HL-60 (cell line): ENCODE data around the gene DUSP1.

Experiments
- POLR2AphosphoS5 ChIP-seq: IDR thresholded peaks from 2 replicates; pipeline ENCODE4 v1.6.1; 2012; ENCODE audit warnings: low read depth
- TF ChIP-seq, protein P1 (sequence below): IDR thresholded peaks from one replicate; pipeline ENCODE4 v1.5.1; 2011; ENCODE audit warnings: low read length, control low read depth, inconsistent platforms; ENCODE audit not compliant: insufficient read depth

DNA sequence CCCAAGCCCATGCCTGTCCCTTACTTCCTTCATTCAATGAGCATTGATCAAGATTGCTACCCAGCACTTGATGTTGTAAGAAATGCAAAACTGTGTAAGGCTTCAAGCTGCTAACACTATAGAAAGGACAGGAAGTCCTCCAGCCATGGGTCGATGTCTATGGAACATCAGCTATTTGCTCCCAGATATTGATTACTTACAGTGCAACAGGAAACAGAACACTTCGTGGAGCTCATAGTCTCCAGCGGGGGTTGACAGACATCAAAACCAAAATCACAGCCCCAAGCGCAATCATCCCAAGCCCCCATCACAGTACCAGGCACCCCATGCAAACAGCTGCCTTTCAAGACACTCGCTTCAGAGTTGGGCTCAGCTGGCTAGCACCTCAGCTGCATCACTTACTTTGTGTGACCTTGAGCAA is 26.8 kb upstream of the DUSP1 start:
- TF ChIP-seq, protein P1, sequence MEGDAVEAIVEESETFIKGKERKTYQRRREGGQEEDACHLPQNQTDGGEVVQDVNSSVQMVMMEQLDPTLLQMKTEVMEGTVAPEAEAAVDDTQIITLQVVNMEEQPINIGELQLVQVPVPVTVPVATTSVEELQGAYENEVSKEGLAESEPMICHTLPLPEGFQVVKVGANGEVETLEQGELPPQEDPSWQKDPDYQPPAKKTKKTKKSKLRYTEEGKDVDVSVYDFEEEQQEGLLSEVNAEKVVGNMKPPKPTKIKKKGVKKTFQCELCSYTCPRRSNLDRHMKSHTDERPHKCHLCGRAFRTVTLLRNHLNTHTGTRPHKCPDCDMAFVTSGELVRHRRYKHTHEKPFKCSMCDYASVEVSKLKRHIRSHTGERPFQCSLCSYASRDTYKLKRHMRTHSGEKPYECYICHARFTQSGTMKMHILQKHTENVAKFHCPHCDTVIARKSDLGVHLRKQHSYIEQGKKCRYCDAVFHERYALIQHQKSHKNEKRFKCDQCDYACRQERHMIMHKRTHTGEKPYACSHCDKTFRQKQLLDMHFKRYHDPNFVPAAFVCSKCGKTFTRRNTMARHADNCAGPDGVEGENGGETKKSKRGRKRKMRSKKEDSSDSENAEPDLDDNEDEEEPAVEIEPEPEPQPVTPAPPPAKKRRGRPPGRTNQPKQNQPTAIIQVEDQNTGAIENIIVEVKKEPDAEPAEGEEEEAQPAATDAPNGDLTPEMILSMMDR, result no peak
- no peak for TF ChIP-seq POLR2AphosphoS5
